H1 (cell line): ENCODE measurements around the gene SPATA32.

Source experiments
- BRCA1 ChIP-seq: IDR thresholded peaks from 2 replicates; pipeline ENCODE4 v1.6.1; 2012; ENCODE audit warnings: low read depth, low read length, improper control_type of control experiment
- CBX5 ChIP-seq: fragments of 300-800, 300-1000 bp; sonication (generic); IDR thresholded peaks from 2 replicates; pipeline ENCODE4 v1.7.1; 2016; ENCODE audit warnings: antibody characterized with exemption, low read length, low read depth
- EGR1 ChIP-seq: IDR thresholded peaks from 2 replicates; pipeline ENCODE4 v1.6.1; 2011; ENCODE audit warnings: low read depth, low read length, borderline replicate concordance
- EZH2 ChIP-seq: fragments of 200-600 bp; sonication (generic); IDR thresholded peaks from 2 replicates; pipeline ENCODE4 v1.7.1; 2012; ENCODE audit warnings: low read depth, mild to moderate bottlenecking, moderate library complexity, low read length, inconsistent platforms; ENCODE audit not compliant: severe bottlenecking
- JUN ChIP-seq: IDR thresholded peaks from 2 replicates; pipeline ENCODE4 v1.6.1; 2011; ENCODE audit warnings: low read depth, mild to moderate bottlenecking, improper control_type of control experiment, low read length
- POLR2A ChIP-seq, 2 experiments: IDR thresholded peaks; 1 replicate in 1 of 2; 2 replicates in 1 of 2; pipeline ENCODE4 v1.6.1; 2011; ENCODE audit warnings: low read depth in 2 of 2, low read length in 2 of 2, mild to moderate bottlenecking in 2 of 2; ENCODE audit errors: control extremely low read depth in 1 of 2
- POU5F1 ChIP-seq: IDR thresholded peaks from 2 replicates; pipeline ENCODE4 v1.6.1; 2011; ENCODE audit warnings: low read depth, mild to moderate bottlenecking, low read length, moderate library complexity
- RFX5 ChIP-seq: IDR thresholded peaks from 2 replicates; pipeline ENCODE4 v1.6.1; 2011; ENCODE audit warnings: low read depth, low read length, improper control_type of control experiment, borderline replicate concordance
- SIN3A ChIP-seq, 2 experiments: IDR thresholded peaks in 1 of 2; conservative IDR thresholded peaks in 1 of 2; 2 replicates each; pipeline ENCODE4 v1.6.1; 2011 to 2012; ENCODE audit warnings: low read length in 2 of 2, improper control_type of control experiment in 1 of 2, low read depth in 1 of 2, mild to moderate bottlenecking in 1 of 2
- TF ChIP-seq, protein P1 (sequence below): IDR thresholded peaks from 2 replicates; pipeline ENCODE4 v1.6.1; 2012; ENCODE audit warnings: inconsistent platforms
- TF ChIP-seq, protein P2 (sequence below), 3 experiments: IDR thresholded peaks; 1 replicate in 2 of 3; 2 replicates in 1 of 3; pipeline versions ENCODE4 v1.5.1 to v1.6.1; 2011; ENCODE audit warnings: low read length in 3 of 3, mild to moderate bottlenecking in 3 of 3, inconsistent platforms in 2 of 3, low read depth in 1 of 3, moderate library complexity in 1 of 3; ENCODE audit not compliant: insufficient read depth in 1 of 3; ENCODE audit errors: control extremely low read depth in 1 of 3
- TF ChIP-seq, protein P3 (sequence below): IDR thresholded peaks from 2 replicates; pipeline ENCODE4 v1.6.1; 2012; ENCODE audit warnings: inconsistent platforms
- TF ChIP-seq, protein P4 (sequence below): IDR thresholded peaks from 2 replicates; pipeline ENCODE4 v1.6.1; 2011; ENCODE audit warnings: low read length, improper control_type of control experiment

DNA sequence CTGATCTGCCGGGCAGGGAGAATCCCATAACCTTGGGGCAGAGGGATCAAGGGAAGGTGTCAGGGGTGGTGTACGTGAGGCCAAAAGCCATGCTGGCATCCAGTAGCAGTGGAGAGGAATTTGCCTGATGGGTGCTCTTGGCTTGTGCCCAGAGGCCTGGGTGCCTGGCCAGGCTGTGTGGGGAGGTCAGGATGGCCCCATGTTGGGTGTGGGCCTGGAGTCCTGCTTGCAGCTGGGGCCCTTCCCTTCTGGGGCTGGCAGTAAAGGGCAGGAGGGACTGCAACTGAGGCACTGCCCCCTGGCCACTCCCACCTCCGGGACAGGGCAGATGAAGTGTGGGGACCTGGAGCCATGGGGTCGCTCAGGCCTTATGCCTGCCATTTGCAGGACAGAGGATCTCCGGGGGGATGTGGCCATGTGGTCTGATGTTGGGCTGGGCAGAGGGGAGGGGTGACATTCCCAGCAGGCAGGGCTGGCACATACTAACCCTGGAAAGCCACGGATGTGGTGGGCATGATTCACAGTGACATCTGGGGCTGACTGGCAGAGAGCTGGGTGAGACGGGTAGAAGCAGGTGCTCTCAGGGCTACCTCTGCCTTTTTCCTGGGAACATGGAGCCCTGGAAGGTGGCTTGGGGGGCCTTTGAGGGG, 36.7 kb downstream of the SPATA32 start:
- TF ChIP-seq, protein P1, sequence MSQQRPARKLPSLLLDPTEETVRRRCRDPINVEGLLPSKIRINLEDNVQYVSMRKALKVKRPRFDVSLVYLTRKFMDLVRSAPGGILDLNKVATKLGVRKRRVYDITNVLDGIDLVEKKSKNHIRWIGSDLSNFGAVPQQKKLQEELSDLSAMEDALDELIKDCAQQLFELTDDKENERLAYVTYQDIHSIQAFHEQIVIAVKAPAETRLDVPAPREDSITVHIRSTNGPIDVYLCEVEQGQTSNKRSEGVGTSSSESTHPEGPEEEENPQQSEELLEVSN: no peak
- no peak for TF ChIP-seq RFX5
- TF ChIP-seq POU5F1: no peak
- no peak for TF ChIP-seq EGR1
- TF ChIP-seq, protein P2, sequence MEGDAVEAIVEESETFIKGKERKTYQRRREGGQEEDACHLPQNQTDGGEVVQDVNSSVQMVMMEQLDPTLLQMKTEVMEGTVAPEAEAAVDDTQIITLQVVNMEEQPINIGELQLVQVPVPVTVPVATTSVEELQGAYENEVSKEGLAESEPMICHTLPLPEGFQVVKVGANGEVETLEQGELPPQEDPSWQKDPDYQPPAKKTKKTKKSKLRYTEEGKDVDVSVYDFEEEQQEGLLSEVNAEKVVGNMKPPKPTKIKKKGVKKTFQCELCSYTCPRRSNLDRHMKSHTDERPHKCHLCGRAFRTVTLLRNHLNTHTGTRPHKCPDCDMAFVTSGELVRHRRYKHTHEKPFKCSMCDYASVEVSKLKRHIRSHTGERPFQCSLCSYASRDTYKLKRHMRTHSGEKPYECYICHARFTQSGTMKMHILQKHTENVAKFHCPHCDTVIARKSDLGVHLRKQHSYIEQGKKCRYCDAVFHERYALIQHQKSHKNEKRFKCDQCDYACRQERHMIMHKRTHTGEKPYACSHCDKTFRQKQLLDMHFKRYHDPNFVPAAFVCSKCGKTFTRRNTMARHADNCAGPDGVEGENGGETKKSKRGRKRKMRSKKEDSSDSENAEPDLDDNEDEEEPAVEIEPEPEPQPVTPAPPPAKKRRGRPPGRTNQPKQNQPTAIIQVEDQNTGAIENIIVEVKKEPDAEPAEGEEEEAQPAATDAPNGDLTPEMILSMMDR (IDR thresholded peaks at IDR 0.05; ENCODE audit: control extremely low read depth in 1 of 3, insufficient read depth in 1 of 3, low read depth in 1 of 3, low read length in 3 of 3): no peak
- no peak for TF ChIP-seq JUN
- TF ChIP-seq POLR2A (IDR thresholded peaks at IDR 0.05; ENCODE audit: control extremely low read depth in 1 of 2, low read depth in 2 of 2, low read length in 2 of 2): no peak
- no peak for TF ChIP-seq SIN3A (conservative IDR thresholded peaks at IDR 0.05 in 1 of 2, IDR thresholded peaks at IDR 0.05 in 1 of 2; ENCODE audit: low read depth in 1 of 2, low read length in 2 of 2)
- TF ChIP-seq BRCA1: no peak
- TF ChIP-seq, protein P3, sequence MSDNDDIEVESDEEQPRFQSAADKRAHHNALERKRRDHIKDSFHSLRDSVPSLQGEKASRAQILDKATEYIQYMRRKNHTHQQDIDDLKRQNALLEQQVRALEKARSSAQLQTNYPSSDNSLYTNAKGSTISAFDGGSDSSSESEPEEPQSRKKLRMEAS: no peak
- TF ChIP-seq CBX5: no peak
- TF ChIP-seq EZH2: no peak
- TF ChIP-seq, protein P4, sequence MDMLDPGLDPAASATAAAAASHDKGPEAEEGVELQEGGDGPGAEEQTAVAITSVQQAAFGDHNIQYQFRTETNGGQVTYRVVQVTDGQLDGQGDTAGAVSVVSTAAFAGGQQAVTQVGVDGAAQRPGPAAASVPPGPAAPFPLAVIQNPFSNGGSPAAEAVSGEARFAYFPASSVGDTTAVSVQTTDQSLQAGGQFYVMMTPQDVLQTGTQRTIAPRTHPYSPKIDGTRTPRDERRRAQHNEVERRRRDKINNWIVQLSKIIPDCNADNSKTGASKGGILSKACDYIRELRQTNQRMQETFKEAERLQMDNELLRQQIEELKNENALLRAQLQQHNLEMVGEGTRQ: no peak
